Loucy (cell line): ENCODE measurements around the gene MIGA2.

Experiments
- H2AFZ ChIP-seq: fragments of 200-600 bp; sonication (generic); 2 replicates; pipeline ENCODE4 v1.6.0; 2016; ENCODE audit warnings: antibody characterized with exemption, mild to moderate bottlenecking, low read length, moderate library complexity
- H3F3A ChIP-seq: fragments of 200-600 bp; 2 replicates; pipeline ENCODE4 v1.6.0; 2016; ENCODE audit warnings: antibody characterized with exemption, low read depth, mild to moderate bottlenecking
- H3K27me3 ChIP-seq: fragments of 200-600 bp; sonication (generic); 2 replicates; pipeline ENCODE4 v1.6.1; 2014; ENCODE audit warnings: low read length, mild to moderate bottlenecking; ENCODE audit not compliant: insufficient read depth, poor library complexity, severe bottlenecking
- H3K36me3 ChIP-seq: fragments of 200-600 bp; sonication (generic); 2 replicates; pipeline ENCODE4 v1.6.1; 2016; ENCODE audit warnings: low read length; ENCODE audit not compliant: insufficient read depth
- H3K4me1 ChIP-seq: fragments of 200-600 bp; sonication (generic); 2 replicates; pipeline ENCODE4 v1.5.1; 2014; ENCODE audit warnings: low read length, mild to moderate bottlenecking; ENCODE audit not compliant: insufficient read depth, poor library complexity, severe bottlenecking
- H3K4me2 ChIP-seq: fragments of 200-600 bp; sonication (generic); 2 replicates; pipeline ENCODE4 v1.6.0; 2014; ENCODE audit warnings: antibody characterized with exemption, low read length, low read depth, mild to moderate bottlenecking; ENCODE audit not compliant: poor library complexity, severe bottlenecking
- H3K4me3 ChIP-seq: fragments of 200-600 bp; sonication (generic); 2 replicates; pipeline ENCODE4 v1.5.1; 2014; ENCODE audit warnings: low read length, mild to moderate bottlenecking, mixed read lengths; ENCODE audit not compliant: poor library complexity, severe bottlenecking
- H3K79me2 ChIP-seq: fragments of 200-600 bp; sonication (generic); 2 replicates; pipeline ENCODE4 v1.6.1; 2014; ENCODE audit warnings: low read length; ENCODE audit not compliant: insufficient read depth
- H3K9ac ChIP-seq: fragments of 200-600 bp; sonication (generic); 2 replicates; pipeline ENCODE4 v1.6.0; 2014; ENCODE audit warnings: mild to moderate bottlenecking, low read depth, low read length, moderate library complexity; ENCODE audit not compliant: poor library complexity, severe bottlenecking
- H3K9me2 ChIP-seq: fragments of 200-600 bp; sonication (generic); replicated peaks from 2 replicates; pipeline ENCODE4 v1.6.1; 2016; ENCODE audit warnings: low read depth, low read length, mixed read lengths
- H3K9me3 ChIP-seq: fragments of 200-600 bp; sonication (generic); 2 replicates; pipeline ENCODE4 v1.6.1; 2014; ENCODE audit warnings: mild to moderate bottlenecking, antibody characterized with exemption, low read length, low read depth; ENCODE audit not compliant: insufficient read depth
- H4K20me1 ChIP-seq: fragments of 200-600 bp; sonication (generic); 2 replicates; pipeline ENCODE4 v1.6.0; 2014; ENCODE audit warnings: antibody characterized with exemption, low read length, mild to moderate bottlenecking; ENCODE audit not compliant: insufficient read depth, poor library complexity, severe bottlenecking
- EZH2phosphoT487 ChIP-seq: fragments of 200-600 bp; IDR thresholded peaks from 2 replicates; pipeline ENCODE4 v1.6.1; 2018; ENCODE audit warnings: antibody characterized with exemption, mild to moderate bottlenecking, moderate library complexity, borderline replicate concordance
- TF ChIP-seq, protein P1 (sequence below): fragments of 200-600 bp; sonication (generic); conservative IDR thresholded peaks from 2 replicates; pipeline ENCODE4 v1.5.1; 2014; ENCODE audit warnings: mild to moderate bottlenecking, antibody characterized with exemption, low read length

MIGA2 gene

DNA sequence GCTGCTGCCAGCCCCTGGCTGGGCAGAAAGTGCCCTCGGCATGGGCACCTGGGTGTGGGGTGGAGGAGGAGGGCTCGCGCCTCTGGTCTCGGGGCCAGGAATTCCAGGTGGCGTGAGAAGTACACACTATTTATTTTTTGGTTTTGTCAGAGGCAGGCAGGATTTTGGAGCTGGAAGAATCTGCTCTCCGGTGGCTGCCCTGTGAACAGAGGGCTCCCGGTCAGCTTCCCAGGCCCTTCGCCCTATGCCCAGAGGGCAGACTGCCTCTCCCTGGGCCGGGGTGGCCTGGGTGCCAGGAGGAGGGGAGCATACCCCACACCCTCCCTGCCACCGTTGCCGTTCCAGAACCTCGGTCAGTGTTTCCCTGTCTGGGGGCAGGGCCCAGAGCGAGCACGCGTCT lies 52.8 kb downstream of the MIGA2 start:
- no peak for TF ChIP-seq EZH2phosphoT487
- no peaks in the 10 kb centered on the region for H4K20me1 ChIP-seq
- H3K4me1 ChIP-seq, result no peaks in the 10 kb centered on the region
- peaks cover 12% of the 10 kb centered on the region; the same call in 1 of the 2 replicates for H3K36me3 ChIP-seq
- H3K79me2 ChIP-seq, result peaks cover under 1% of the 10 kb centered on the region; the same call in 1 of the 2 replicates
- no peak overlapping the region for H2AFZ ChIP-seq
- H3K27me3 ChIP-seq, result no peaks in the 10 kb centered on the region
- no peaks in the 10 kb centered on the region for H3K9me3 ChIP-seq
- no peak overlapping the region for H3K4me3 ChIP-seq
- no peak overlapping the region for H3K9ac ChIP-seq
- H3K9me2 ChIP-seq, result no peaks in the 10 kb centered on the region
- no peak overlapping the region for H3K4me2 ChIP-seq
- no peaks in the 10 kb centered on the region for H3F3A ChIP-seq

DNA sequence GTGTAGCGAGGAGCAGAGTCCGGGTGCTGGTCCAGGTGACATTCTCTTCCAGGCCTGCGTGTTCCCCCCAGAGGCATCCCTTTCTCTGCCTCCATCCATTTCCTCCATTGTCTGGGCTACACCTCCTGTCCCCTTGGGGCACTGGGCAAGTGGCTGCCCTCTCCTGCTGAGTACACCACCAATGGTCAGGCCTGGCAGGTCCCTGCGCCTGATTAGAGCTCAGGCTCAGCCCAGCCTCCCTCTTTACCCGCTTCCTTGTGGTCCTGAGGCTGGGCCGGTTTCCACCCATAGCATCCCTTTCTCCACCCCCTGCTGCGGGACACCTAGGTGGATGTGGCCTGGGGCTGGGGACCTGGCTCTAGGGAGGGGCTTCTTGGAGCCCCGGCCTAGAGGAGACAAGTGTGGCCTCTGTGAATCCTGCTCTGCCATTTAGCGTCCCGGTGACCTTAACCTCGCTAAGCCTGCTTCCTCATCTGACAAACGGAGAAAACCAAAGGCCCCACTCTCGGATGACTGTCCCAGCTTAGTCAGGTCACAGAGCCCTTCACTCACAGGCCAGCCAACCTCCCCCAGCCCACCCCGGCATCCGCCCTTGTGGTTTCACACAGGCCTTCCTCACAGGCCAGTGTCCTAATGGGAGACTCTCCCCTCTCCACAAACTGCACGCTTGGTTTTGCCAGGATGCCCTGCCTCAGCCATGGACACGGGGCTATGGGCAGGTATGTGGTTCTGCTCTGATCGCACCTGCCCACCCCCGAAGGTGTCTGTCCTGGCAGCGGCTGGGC lies 57.4 kb downstream of the MIGA2 start:
- Histone ChIP-seq H3F3A (no peaks in the 10 kb centered on the region), H3K79me2 (no peaks in the 10 kb centered on the region), H3K4me2 (no peak overlapping the region), H3K4me3 (no peak overlapping the region), H3K9me2 (no peaks in the 10 kb centered on the region), H2AFZ (no peak overlapping the region), H4K20me1 (no peaks in the 10 kb centered on the region), H3K9me3 (no peaks in the 10 kb centered on the region), H3K36me3 (no peaks in the 10 kb centered on the region; the same call in 1 of the 2 replicates), H3K4me1 (no peaks in the 10 kb centered on the region), H3K9ac (no peak overlapping the region), H3K27me3 (no peaks in the 10 kb centered on the region)
- no peak for TF ChIP-seq EZH2phosphoT487
- TF ChIP-seq, protein P1, sequence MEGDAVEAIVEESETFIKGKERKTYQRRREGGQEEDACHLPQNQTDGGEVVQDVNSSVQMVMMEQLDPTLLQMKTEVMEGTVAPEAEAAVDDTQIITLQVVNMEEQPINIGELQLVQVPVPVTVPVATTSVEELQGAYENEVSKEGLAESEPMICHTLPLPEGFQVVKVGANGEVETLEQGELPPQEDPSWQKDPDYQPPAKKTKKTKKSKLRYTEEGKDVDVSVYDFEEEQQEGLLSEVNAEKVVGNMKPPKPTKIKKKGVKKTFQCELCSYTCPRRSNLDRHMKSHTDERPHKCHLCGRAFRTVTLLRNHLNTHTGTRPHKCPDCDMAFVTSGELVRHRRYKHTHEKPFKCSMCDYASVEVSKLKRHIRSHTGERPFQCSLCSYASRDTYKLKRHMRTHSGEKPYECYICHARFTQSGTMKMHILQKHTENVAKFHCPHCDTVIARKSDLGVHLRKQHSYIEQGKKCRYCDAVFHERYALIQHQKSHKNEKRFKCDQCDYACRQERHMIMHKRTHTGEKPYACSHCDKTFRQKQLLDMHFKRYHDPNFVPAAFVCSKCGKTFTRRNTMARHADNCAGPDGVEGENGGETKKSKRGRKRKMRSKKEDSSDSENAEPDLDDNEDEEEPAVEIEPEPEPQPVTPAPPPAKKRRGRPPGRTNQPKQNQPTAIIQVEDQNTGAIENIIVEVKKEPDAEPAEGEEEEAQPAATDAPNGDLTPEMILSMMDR, result no peak

DNA sequence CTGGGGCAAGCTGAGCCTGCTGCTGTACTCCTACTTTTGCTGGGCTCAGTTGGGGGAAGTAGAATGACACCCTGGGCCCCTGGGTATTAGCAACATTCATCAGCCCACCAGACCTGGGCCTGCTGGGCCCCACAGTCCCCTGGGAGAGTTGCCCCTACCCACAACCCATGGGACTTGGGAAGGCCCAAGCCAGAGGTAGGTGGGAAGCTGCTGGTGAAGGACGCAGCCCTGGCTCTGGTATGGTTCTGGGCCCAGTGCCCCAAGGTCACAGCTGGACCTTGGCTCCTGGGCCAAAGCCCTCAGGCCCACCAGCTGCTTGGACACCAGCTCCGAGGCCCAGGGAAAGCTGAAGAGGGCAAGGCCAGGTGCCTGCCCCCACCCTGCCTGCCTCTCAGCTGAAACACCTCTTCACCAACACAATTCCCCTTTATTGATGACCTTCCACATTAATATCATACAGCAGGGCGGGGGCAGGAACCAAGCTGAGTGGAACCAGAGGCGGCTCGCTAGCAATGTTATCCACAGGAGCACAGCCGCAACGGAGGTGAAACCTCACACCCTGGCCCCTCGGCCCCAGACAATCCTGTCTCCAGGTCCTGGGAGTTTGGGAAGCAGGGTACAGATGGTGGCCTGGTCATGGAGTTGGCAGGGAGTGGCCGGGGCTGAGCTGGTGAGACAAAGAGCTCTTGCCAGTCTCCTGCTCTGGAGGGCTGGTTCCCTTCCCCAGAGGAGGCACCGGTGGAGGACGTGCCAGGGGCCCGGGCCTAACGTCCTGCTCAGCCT lies 58.2 kb downstream of the MIGA2 start:
- Histone ChIP-seq H3K4me3 (no peak overlapping the region), H3K27me3 (no peaks in the 10 kb centered on the region), H3K4me2 (no peak overlapping the region), H3K36me3 (no peaks in the 10 kb centered on the region), H3K4me1 (no peaks in the 10 kb centered on the region), H3K9ac (no peak overlapping the region), H4K20me1 (no peaks in the 10 kb centered on the region), H3F3A (no peaks in the 10 kb centered on the region), H3K9me3 (no peaks in the 10 kb centered on the region), H3K79me2 (no peaks in the 10 kb centered on the region), H2AFZ (no peak overlapping the region), H3K9me2 (no peaks in the 10 kb centered on the region)
- TF ChIP-seq, protein P1, result no peak
- no peak for TF ChIP-seq EZH2phosphoT487
